Testis (tissue), 2 donors: ENCODE results near the gene RPS26.

Experiments
- POLR2A ChIP-seq: fragments of 450-650 bp; IDR thresholded peaks from one replicate; pipeline ENCODE4 v1.6.1; 2017; ENCODE audit warnings: antibody characterized with exemption, mild to moderate bottlenecking, moderate library complexity
- TF ChIP-seq, protein P1 (sequence below), 3 experiments: fragments of 450-650 bp in 2 of 3; fragments of 200-600 bp in 1 of 3; sonication (generic) in 1 of 3; IDR thresholded peaks; one replicate each; pipeline ENCODE4 v1.5.1; 2016 to 2019; ENCODE audit warnings: antibody characterized with exemption in 3 of 3, mild to moderate bottlenecking in 2 of 3, moderate library complexity in 1 of 3

DNA sequence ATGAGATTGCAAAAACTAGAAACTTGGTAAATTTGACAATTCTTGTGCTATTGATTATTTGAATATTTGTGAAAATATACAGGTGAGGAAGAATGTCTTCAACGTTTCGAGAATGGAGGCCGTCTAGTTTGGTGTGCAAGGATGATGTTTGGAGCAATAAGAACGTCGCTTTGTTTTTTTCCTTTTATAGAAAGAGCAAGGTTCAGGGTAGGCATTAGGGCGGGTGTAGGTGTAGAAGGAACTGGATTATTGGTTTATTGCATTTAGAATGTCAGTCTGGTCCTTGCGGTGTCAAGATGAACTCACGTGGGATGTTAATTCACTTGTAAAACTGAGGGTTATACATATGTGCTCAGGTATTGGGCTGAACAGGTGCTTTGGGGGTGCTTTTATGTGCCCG lies 1.1 kb downstream of the RPS26 start:
- TF ChIP-seq, protein P1, sequence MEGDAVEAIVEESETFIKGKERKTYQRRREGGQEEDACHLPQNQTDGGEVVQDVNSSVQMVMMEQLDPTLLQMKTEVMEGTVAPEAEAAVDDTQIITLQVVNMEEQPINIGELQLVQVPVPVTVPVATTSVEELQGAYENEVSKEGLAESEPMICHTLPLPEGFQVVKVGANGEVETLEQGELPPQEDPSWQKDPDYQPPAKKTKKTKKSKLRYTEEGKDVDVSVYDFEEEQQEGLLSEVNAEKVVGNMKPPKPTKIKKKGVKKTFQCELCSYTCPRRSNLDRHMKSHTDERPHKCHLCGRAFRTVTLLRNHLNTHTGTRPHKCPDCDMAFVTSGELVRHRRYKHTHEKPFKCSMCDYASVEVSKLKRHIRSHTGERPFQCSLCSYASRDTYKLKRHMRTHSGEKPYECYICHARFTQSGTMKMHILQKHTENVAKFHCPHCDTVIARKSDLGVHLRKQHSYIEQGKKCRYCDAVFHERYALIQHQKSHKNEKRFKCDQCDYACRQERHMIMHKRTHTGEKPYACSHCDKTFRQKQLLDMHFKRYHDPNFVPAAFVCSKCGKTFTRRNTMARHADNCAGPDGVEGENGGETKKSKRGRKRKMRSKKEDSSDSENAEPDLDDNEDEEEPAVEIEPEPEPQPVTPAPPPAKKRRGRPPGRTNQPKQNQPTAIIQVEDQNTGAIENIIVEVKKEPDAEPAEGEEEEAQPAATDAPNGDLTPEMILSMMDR (IDR thresholded peaks at IDR 0.05), result no peak
- TF ChIP-seq POLR2A, result no peak
